Uterine smooth muscle cell (primary cell): ENCODE data around the gene GEMIN4. TPM values are rescaled to one million over a fixed set of nuclear protein-coding genes. Genes with fewer than 3 reads are reported as not detected.

ENCODE experiments used
- total RNA-seq: library from RNA; depleted of rRNA; stranded (reverse); fragments of >200 nt; gene quantifications from 2 replicates; pipeline ENCODE4 v1.2.3, GENCODE V29; 2014

Gene GEMIN4
- 9.7 and 16.3 TPM in 2 replicates for total RNA-seq

DNA sequence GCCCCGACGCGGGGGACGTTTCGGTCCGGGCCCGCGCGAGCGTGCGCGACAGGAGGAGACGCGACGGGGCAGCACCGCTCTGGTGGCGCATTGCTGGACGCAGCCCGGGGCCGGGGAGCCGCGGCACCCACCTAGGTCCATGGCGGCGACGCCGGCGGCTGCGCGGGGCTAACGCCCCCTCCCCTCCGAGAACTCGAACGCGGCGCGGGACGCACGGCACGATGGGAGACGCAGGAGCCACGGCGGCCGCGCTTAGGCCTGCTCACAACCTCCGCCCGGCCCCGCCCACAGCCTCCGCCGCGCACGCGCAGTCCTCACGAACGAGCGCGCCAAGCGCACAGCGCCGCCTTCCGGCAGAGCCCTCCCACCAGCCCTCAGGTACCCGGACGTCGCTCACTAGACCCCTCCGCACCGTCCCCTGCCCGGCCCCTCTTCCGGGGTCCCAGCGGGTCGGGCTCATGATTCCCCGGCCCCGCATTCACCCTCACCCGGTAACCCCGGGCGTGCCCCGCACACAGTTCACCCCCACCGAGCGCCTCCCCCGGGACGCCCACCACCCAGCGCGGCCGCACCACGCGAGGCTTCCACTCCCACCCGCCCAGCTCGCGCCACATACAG, at the start of gene GEMIN4:
Gene GEMIN4, minus strand, starts transcription at position 263 of the 618 bp plus-strand sequence. Its CDS starts 122 bp downstream, at position 141.

DNA sequence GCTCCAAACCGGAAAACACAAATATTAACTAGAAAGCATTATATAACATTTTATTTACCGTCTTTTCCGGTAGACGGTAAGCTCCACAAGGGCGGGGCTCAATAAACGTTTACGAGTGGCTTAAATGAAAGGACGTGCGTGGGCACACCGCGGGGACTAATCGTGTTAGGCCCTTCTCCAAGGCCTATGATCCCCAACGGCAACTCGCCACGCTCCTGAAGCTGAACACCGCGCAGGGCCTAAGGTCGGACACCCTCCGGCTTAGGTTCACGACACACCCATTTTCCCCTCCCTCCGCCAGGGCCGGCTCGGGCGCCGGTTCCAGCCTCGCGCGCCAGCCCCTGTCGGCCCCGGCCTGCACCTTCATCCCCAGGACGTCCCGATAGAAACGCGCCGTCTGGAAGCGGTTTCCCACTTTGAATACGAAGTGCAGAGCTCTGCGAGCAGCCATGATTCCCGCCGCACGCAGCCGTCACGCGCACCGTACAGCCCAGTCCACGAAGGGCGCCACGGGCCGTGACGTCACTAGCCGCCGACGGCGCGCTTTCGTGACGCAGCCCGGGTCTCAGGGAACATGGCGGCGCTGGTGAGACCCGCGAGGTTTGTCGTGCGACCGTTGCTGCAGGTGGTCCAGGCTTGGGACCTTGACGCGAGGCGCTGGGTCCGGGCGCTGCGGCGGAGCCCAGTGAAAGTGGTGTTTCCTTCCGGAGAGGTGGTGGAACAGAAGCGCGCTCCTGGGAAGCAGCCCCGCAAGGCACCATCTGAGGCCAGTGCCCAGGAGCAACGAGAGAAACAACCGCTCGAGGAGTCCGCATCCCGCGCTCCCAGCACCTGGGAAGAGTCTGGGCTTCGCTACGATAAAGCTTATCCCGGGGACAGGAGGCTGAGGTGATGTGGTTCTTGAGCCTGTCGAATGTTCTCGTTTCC, 30.0 kb upstream of the GEMIN4 start, which contains the start of the genes GLOD4 and MRM3:
Gene GLOD4, minus strand, starts transcription at position 476 of the 927 bp plus-strand sequence. Its CDS starts 25 bp downstream, at position 451.
Gene MRM3, plus strand, starts transcription at position 549 of the 927 bp plus-strand sequence. Its CDS starts 26 bp downstream, at position 575.

DNA sequence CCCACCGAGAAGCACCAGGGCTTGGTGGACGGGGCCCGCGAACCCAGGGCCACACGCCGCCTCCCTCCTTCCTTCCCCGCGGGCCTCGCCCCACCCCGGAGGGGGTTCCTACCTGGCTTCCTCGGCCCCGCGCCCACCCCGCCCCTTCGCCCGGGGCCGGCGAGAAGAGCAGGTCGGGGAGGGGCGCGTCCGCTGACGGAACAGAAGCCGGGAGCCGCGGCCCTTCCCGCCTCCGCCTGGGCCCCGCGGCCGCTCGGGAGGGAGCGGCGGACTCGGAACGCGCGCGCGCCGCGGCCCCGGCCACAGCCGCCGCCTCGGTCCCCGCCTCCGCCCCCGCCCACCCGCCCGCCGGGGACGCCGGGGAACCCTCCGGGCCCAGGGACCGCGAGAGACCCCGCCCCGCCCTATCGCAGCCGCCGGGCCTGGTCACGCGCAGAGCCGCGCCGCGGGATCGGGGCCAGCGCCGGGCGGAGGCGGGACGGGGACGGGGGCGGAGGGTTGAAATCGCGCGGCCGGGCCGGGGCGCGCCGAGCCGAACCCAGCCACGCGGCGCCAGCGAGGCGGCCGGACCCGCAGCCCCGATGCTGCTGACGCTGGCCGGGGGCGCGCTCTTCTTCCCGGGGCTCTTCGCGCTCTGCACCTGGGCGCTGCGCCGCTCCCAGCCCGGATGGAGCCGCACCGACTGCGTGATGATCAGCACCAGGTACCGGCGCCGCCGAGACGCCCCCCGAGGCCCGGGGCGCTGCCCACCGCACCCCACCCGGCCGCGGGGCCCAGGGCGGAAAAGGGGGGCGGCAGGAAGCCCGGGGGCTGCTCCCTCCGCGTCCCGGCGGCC, 19.8 kb downstream of the GEMIN4 start, which contains the start of gene TLCD3A:
Gene TLCD3A, plus strand, starts transcription at position 530 of the 835 bp plus-strand sequence. Its CDS starts 52 bp downstream, at position 582.

Other genes with a start within 250 kb of the GEMIN4 start
- 23.7 and 28.3 TPM in 2 replicates for gene VPS53, start 37.4 kb downstream of the GEMIN4 start, total RNA-seq
- 21.9 and 25.5 TPM in 2 replicates for gene TLCD3A, start 19.7 kb downstream of the GEMIN4 start, total RNA-seq
- 55.2 and 143 TPM in 2 replicates for gene GLOD4, start 30.0 kb upstream of the GEMIN4 start, total RNA-seq
- gene MRM3, start 30.1 kb upstream of the GEMIN4 start, total RNA-seq, result 18.5 and 28.7 TPM in 2 replicates
- 25.2 and 50.4 TPM in 2 replicates for gene NXN, start 227.5 kb upstream of the GEMIN4 start, total RNA-seq
- 12.9 and 18.0 TPM in 2 replicates for gene TIMM22, start 244.9 kb upstream of the GEMIN4 start, total RNA-seq